A549 (cell line): ENCODE measurements around the gene HDGF. TPM values are rescaled to one million over a fixed set of nuclear protein-coding genes. Genes with fewer than 3 reads are reported as not detected.

Experiments used
- ATAC-seq, 2 experiments: fragments of 200-7000 bp in 1 of 2; fragments of >200 bp in 1 of 2; cut with Nextera tagmentation in 1 of 2; cut with Tn5 transposase in 1 of 2; 3 replicates each; pipeline versions ENCODE4 v1.8.0 to v1.9.1; 2018 to 2020; ENCODE audit warnings: mild to moderate bottlenecking in 1 of 2, moderate library complexity in 1 of 2
- CTCF ChIA-PET: fragments of 300-600 bp; sonication (Branson Sonifier 250); formaldehyde crosslinking; extraction: SDS; loops from one replicate; lab custom pipeline; 2021; ENCODE audit warnings: antibody characterized with exemption, inconsistent platforms; lab: Yijun Ruan, JAX
- POLR2A ChIA-PET: fragments of 350-600 bp; formaldehyde crosslinking; extraction: SDS; loops from one replicate; lab custom pipeline; 2021; ENCODE audit warnings: antibody characterized with exemption, inconsistent platforms; lab: Yijun Ruan, JAX
- DNase-seq, 2 experiments: peaks; one replicate each; pipeline versions ENCODE4 v3.0.0 to v3.0.0-alpha.2; 2011 to 2016; ENCODE audit warnings: low read depth in 1 of 2, low spot score in 1 of 2
- FAIRE-seq: peaks from 2 replicates; lab custom pipeline; 2011; peaks lifted over from hg19 to GRCh38; lab: Jason Lieb, UNC
- H3K27ac ChIP-seq, 2 experiments: fragments of >200 bp; sonication (Bioruptor Twin); formaldehyde crosslinking; 3 replicates each; pipeline ENCODE4 v1.5.1; 2016 to 2017
- H3K4me1 ChIP-seq: fragments of >200 bp; sonication (Bioruptor Twin); formaldehyde crosslinking; 3 replicates; pipeline ENCODE4 v1.6.1; 2016
- H3K4me2 ChIP-seq: fragments of >200 bp; sonication (Bioruptor Twin); formaldehyde crosslinking; 3 replicates; pipeline ENCODE4 v1.6.1; 2016
- H3K4me3 ChIP-seq: fragments of >200 bp; sonication (Bioruptor Twin); formaldehyde crosslinking; 3 replicates; pipeline ENCODE4 v1.5.1; 2016
- H3K9me3 ChIP-seq: fragments of >200 bp; sonication (Bioruptor Twin); formaldehyde crosslinking; 3 replicates; pipeline ENCODE4 v1.6.1; 2016
- BCL3 ChIP-seq: fragments of >200 bp; sonication (Bioruptor Twin); formaldehyde crosslinking; IDR thresholded peaks from 3 replicates; pipeline ENCODE4 v1.6.1; 2016
- CBX8 ChIP-seq: fragments of 200-600 bp; sonication (generic); IDR thresholded peaks from 2 replicates; pipeline ENCODE4 v1.6.1; 2016
- CEBPB ChIP-seq, 2 experiments: fragments of >200 bp in 1 of 2; sonication (Bioruptor Twin) in 1 of 2; formaldehyde crosslinking in 1 of 2; IDR thresholded peaks; 2 replicates each; pipeline ENCODE4 v1.6.1; 2012 to 2016
- CHD4 ChIP-seq: fragments of 200-600 bp; sonication (generic); IDR thresholded peaks from 2 replicates; pipeline ENCODE4 v1.6.1; 2016; ENCODE audit warnings: antibody characterized with exemption, mild to moderate bottlenecking, borderline replicate concordance
- ELK1 ChIP-seq: fragments of 150-350 bp; IDR thresholded peaks from 2 replicates; pipeline ENCODE4 v1.6.1; 2014; ENCODE audit warnings: low read depth, mild to moderate bottlenecking, low read length
- EP300 ChIP-seq, 2 experiments: fragments of >200 bp; sonication (Bioruptor Twin); formaldehyde crosslinking; IDR thresholded peaks; 2 replicates in 1 of 2; 3 replicates in 1 of 2; pipeline ENCODE4 v1.6.1; 2016 to 2017
- FOSL2 ChIP-seq, 2 experiments: fragments of 450-650 bp in 1 of 2; fragments of >200 bp in 1 of 2; sonication (Bioruptor Twin) in 1 of 2; formaldehyde crosslinking; IDR thresholded peaks; 2 replicates each; pipeline versions ENCODE4 v1.5.0 to v1.6.1; 2016 to 2020; ENCODE audit warnings: mild to moderate bottlenecking in 1 of 2, moderate library complexity in 1 of 2
- FOXS1 ChIP-seq: fragments of 250-450 bp; sonication (Bioruptor Pico); IDR thresholded peaks from 2 replicates; pipeline ENCODE4 v1.5.0; 2020; ENCODE audit warnings: mild to moderate bottlenecking, moderate library complexity
- GATA3 ChIP-seq: IDR thresholded peaks from 2 replicates; pipeline ENCODE4 v1.6.1; 2012; ENCODE audit warnings: borderline replicate concordance
- HDAC2 ChIP-seq: fragments of 200-600 bp; sonication (generic); IDR thresholded peaks from 2 replicates; pipeline ENCODE4 v1.6.1; 2016
- HES2 ChIP-seq: fragments of >200 bp; sonication (Bioruptor Twin); formaldehyde crosslinking; IDR thresholded peaks from 2 replicates; pipeline ENCODE4 v1.6.1; 2016
- HMGXB4 ChIP-seq: fragments of 250-450 bp; sonication (Bioruptor Pico); IDR thresholded peaks from 2 replicates; pipeline ENCODE4 v1.5.0; 2021; ENCODE audit warnings: mild to moderate bottlenecking, moderate library complexity, borderline replicate concordance
- HOXB13 ChIP-seq: fragments of 250-450 bp; sonication (Bioruptor Pico); IDR thresholded peaks from 2 replicates; pipeline ENCODE4 v1.5.0; 2020; ENCODE audit warnings: low read depth, mild to moderate bottlenecking, moderate library complexity
- HOXB5 ChIP-seq: fragments of 250-450 bp; sonication (Bioruptor Pico); IDR thresholded peaks from 2 replicates; pipeline ENCODE4 v1.5.0; 2020; ENCODE audit warnings: mild to moderate bottlenecking, moderate library complexity
- JUN ChIP-seq, 2 experiments: fragments of >200 bp; sonication (Bioruptor Twin); formaldehyde crosslinking; IDR thresholded peaks; 2 replicates in 1 of 2; 3 replicates in 1 of 2; pipeline ENCODE4 v1.6.1; 2016 to 2017
- KDM5A ChIP-seq: fragments of 200-600 bp; sonication (generic); IDR thresholded peaks from 2 replicates; pipeline ENCODE4 v1.6.1; 2016; ENCODE audit warnings: antibody characterized with exemption, mild to moderate bottlenecking
- MAFK ChIP-seq: fragments of 450-650 bp; IDR thresholded peaks from 2 replicates; pipeline ENCODE4 v1.6.1; 2014; ENCODE audit not compliant: partially characterized antibody
- MAZ ChIP-seq: fragments of 150-350 bp; IDR thresholded peaks from 2 replicates; pipeline ENCODE4 v1.6.1; 2014; ENCODE audit warnings: antibody characterized with exemption, low read depth, low read length, borderline replicate concordance
- NFE2L2 ChIP-seq: fragments of 150-350 bp; conservative IDR thresholded peaks from 2 replicates; pipeline ENCODE4 v1.6.1; 2014; ENCODE audit warnings: low read length
- NPAS2 ChIP-seq: fragments of 250-450 bp; sonication (Bioruptor Pico); IDR thresholded peaks from 2 replicates; pipeline ENCODE4 v1.8.0; 2022; ENCODE audit warnings: mild to moderate bottlenecking, moderate library complexity, borderline replicate concordance
- NR3C1 ChIP-seq: fragments of >200 bp; sonication (Bioruptor Twin); formaldehyde crosslinking; IDR thresholded peaks from 3 replicates; pipeline ENCODE4 v1.6.1; 2017
- PHF8 ChIP-seq: fragments of 200-600 bp; sonication (generic); IDR thresholded peaks from 2 replicates; pipeline ENCODE4 v1.6.1; 2016; ENCODE audit warnings: low read depth, mild to moderate bottlenecking, antibody characterized with exemption, moderate library complexity, borderline replicate concordance
- POLR2A ChIP-seq: IDR thresholded peaks from 2 replicates; pipeline ENCODE4 v1.6.1; 2012; ENCODE audit warnings: mild to moderate bottlenecking, low read length
- RCOR1 ChIP-seq: fragments of 150-350 bp; IDR thresholded peaks from 2 replicates; pipeline ENCODE4 v1.6.1; 2014; ENCODE audit warnings: antibody characterized with exemption, low read length, low read depth
- RNF2 ChIP-seq: fragments of 200-600 bp; sonication (generic); IDR thresholded peaks from 2 replicates; pipeline ENCODE4 v1.6.1; 2016; ENCODE audit warnings: low read depth, mild to moderate bottlenecking, antibody characterized with exemption, moderate library complexity, borderline replicate concordance
- SMC3 ChIP-seq: fragments of >200 bp; sonication (Bioruptor Twin); formaldehyde crosslinking; IDR thresholded peaks from 3 replicates; pipeline ENCODE4 v1.6.1; 2018; ENCODE audit warnings: inconsistent platforms
- SREBF2 ChIP-seq: fragments of 450-650 bp; IDR thresholded peaks from 2 replicates; pipeline ENCODE4 v1.6.1; 2014; ENCODE audit warnings: mild to moderate bottlenecking, moderate library complexity
- TP53 ChIP-seq: fragments of 250-450 bp; sonication (Bioruptor Pico); IDR thresholded peaks from 2 replicates; pipeline ENCODE4 v1.5.0; 2021; ENCODE audit warnings: mild to moderate bottlenecking, moderate library complexity
- USF2 ChIP-seq: fragments of 450-650 bp; IDR thresholded peaks from 2 replicates; pipeline ENCODE4 v1.6.1; 2014; ENCODE audit warnings: antibody characterized with exemption
- ZC3H11A ChIP-seq: fragments of 450-650 bp; IDR thresholded peaks from 2 replicates; pipeline ENCODE4 v1.6.1; 2014; ENCODE audit warnings: antibody characterized with exemption, mild to moderate bottlenecking
- ZSCAN20 ChIP-seq: fragments of 250-450 bp; sonication (Bioruptor Pico); IDR thresholded peaks from 2 replicates; pipeline ENCODE4 v1.8.0; 2022; ENCODE audit warnings: mild to moderate bottlenecking, moderate library complexity
- WGBS: methylation state at CpG from one replicate; pipeline ENCODE4 v1.1.6; 2017; ENCODE audit errors: missing lambda C conversion rate; 5-methylcytosine and 5-hydroxymethylcytosine counted together
- polyA plus RNA-seq, 4 experiments: library from polyadenylated mRNA; depleted of rRNA in 3 of 4; stranded (reverse); fragments of >200 nt; fragmentation: RNase III in 1 of 4; extraction: RNeasy Plus Mini Kit Qiagen cat#74134 plus additional on column Dnase treatment in 1 of 4; gene quantifications; 2 replicates in 3 of 4; 3 replicates in 1 of 4; pipeline ENCODE4 v1.2.3, GENCODE V29; 2011 to 2017

The HDGF gene
- polyA plus RNA-seq, 2 of the 4 experiments (the other 2 are of a cell fraction): 299 to 428 TPM

GRCh38 chr1:156767879-156768604, 16.6 kb upstream of the HDGF start:
- Histone ChIP-seq H3K4me1 (peaks cover 24% of the 10 kb centered on the region), H3K27ac (peak overlapping the region; percentile 91 to 94), H3K4me2 (peak overlapping the region; percentile 97), H3K4me3 (peak overlapping the region; percentile 83), H3K9me3 (no peaks in the 10 kb centered on the region)
- ChIA-PET POLR2A (interaction anchor here (1.0 to 3.9 kb wide), 9 partner anchors 12 to 92 kb away, joined by 3 to 44 read pairs (median 7); partner anchors contain the start of genes HDGF, ISG20L2, METTL25B and MRPL24), CTCF (interaction anchor here (0.6 to 13.3 kb wide), 12 partner anchors 16 to 122 kb away, joined by 3 to 130 read pairs (median 5); partner anchors contain the start of genes HDGF, ISG20L2, METTL25B and MRPL24)
- under 1% methylated on average over 14 of the region's 31 CpGs for WGBS
- ATAC-seq: peak; percentile 10 to 35
- peak in 1 of 2 experiments; percentile 14 for DNase-seq
- no peak for FAIRE-seq
- TF ChIP-seq RNF2 (no peak), BCL3 (0 out of 3 replicates have a peak, but pooled peaks have one; percentile 9), USF2 (0 out of 2 replicates have a peak, but pooled peaks have one; percentile 7)

- peak within 1 kb of the TSS; percentile 97 for H3K4me2 ChIP-seq
- ATAC-seq (peak; percentile 97), DNase-seq (peak; percentile 90 to 100), FAIRE-seq (peak; percentile 85)
- H3K27ac ChIP-seq: peak within 1 kb of the TSS; percentile 91 to 94
- 1% methylated on average over 43 of the region's 50 CpGs for WGBS
- H3K4me3 ChIP-seq: peak within 1 kb of the TSS; percentile 83
- H3K9me3 ChIP-seq: no peaks in the 10 kb centered on the region
- peaks cover 24% of the 10 kb centered on the region for H3K4me1 ChIP-seq
- ChIA-PET POLR2A (interaction anchor here (0.6 to 3.9 kb wide), 10 partner anchors 9 to 266 kb away, joined by 3 to 44 read pairs (median 6); partner anchors contain the start of genes HDGF, ISG20L2, METTL25B and MRPL24), CTCF (interaction anchor here (0.7 to 13.3 kb wide), 15 partner anchors 12 to 123 kb away, joined by 3 to 130 read pairs (median 5); partner anchors contain the start of genes HDGF, ISG20L2, METTL25B and MRPL24)
- TF ChIP-seq FOXS1 (CRISPR knock-in tag) (no peak), JUN (IDR thresholded peaks at IDR 0.05) (peak; percentile 49 to 85; a peak in 4 of 5 replicates), HES2 (no peak), CHD4 (no peak), PHF8 (peak; percentile 100), NR3C1 (no peak), CBX8 (peak; percentile 76; the same call in 1 of the 2 replicates), SMC3 (no peak; the same call in 1 of the 3 replicates), MAFK (no peak), ZC3H11A (no peak), HOXB13 (no peak), GATA3 (no peak), KDM5A (peak; percentile 70), ZSCAN20 (CRISPR knock-in tag) (no peak), RCOR1 (no peak), FOSL2 (IDR thresholded peaks at IDR 0.05) (no peak), FOSL2 (CRISPR knock-in tag; IDR thresholded peaks at IDR 0.05) (peak; percentile 26), HMGXB4 (CRISPR knock-in tag) (peak; percentile 100), NPAS2 (CRISPR knock-in tag) (no peak), HDAC2 (no peak), NFE2L2 (no peak), ELK1 (no peak), SREBF2 (no peak), EP300 (IDR thresholded peaks at IDR 0.05) (no peak), MAZ (no peak), POLR2A (peak; percentile 22), CEBPB (IDR thresholded peaks at IDR 0.05) (no peak), HOXB5 (CRISPR knock-in tag) (no peak), TP53 (CRISPR knock-in tag) (0 out of 2 replicates have a peak, but pooled peaks have one; percentile 41)
These were observed 15.8 kb upstream of the HDGF start, which contains the start of gene PRCC for GRCh38 chr1:156767101-156767878. TSS of gene PRCC (plus strand) at chr1:156767535. CDS start at chr1:156767772, 237 bp downstream.
